K562 (cell line): ENCODE data around the gene TBC1D25. TPM values are rescaled to one million over a fixed set of nuclear protein-coding genes. Genes with fewer than 3 reads are reported as not detected.

Source experiments
- AFF4 ChIP-seq: sonication (generic); formaldehyde crosslinking; IDR thresholded peaks from 2 replicates; pipeline ENCODE4 v1.8.0; 2023; ENCODE audit warnings: mild to moderate bottlenecking, missing genetic modification reagents
- BCOR ChIP-seq: fragments of 450-650 bp; IDR thresholded peaks from 2 replicates; pipeline ENCODE4 v1.6.1; 2016
- CREB3 ChIP-seq: fragments of 450-650 bp; conservative IDR thresholded peaks from 2 replicates; pipeline ENCODE4 v1.6.1; 2016; ENCODE audit warnings: missing genetic modification characterization, low read depth, mild to moderate bottlenecking, missing compliant biosample characterization, moderate library complexity
- CREM ChIP-seq: IDR thresholded peaks from 2 replicates; pipeline ENCODE4 v1.6.1; 2014; ENCODE audit warnings: antibody characterized with exemption, low read depth
- CSDE1 ChIP-seq, 2 experiments: fragments of 450-650 bp; IDR thresholded peaks; 2 replicates each; pipeline ENCODE4 v1.6.1; 2016; ENCODE audit warnings: mild to moderate bottlenecking in 1 of 2
- HES1 ChIP-seq: fragments of 450-650 bp; IDR thresholded peaks from 2 replicates; pipeline ENCODE4 v1.6.1; 2016; ENCODE audit warnings: low read depth, mild to moderate bottlenecking, moderate library complexity
- HINFP ChIP-seq: fragments of 450-650 bp; conservative IDR thresholded peaks from 2 replicates; pipeline ENCODE4 v1.6.1; 2016; ENCODE audit warnings: missing genetic modification characterization, low read depth, mild to moderate bottlenecking, control low read depth, missing compliant biosample characterization
- ID3 ChIP-seq, 2 experiments: fragments of 250-450 bp in 1 of 2; fragments of 450-650 bp in 1 of 2; sonication (Bioruptor Pico) in 1 of 2; IDR thresholded peaks; 2 replicates each; pipeline versions ENCODE4 v1.6.1 to v1.8.0; 2016 to 2021; ENCODE audit warnings: mild to moderate bottlenecking in 2 of 2, moderate library complexity in 2 of 2, missing compliant biosample characterization in 1 of 2, missing genetic modification characterization in 1 of 2
- PCBP1 ChIP-seq: fragments of 200-400 bp; formaldehyde crosslinking; IDR thresholded peaks from 2 replicates; pipeline ENCODE4 v1.6.1; 2018; ENCODE audit warnings: mild to moderate bottlenecking, low read depth, low read length; ENCODE audit not compliant: poor library complexity, severe bottlenecking
- SRF ChIP-seq, 2 experiments: fragments of 250-450, 450-650 bp in 1 of 2; sonication (Bioruptor Pico) in 1 of 2; sonication (generic) in 1 of 2; formaldehyde crosslinking; IDR thresholded peaks; 2 replicates each; pipeline versions ENCODE4 v1.5.0 to v1.5.1; 2020 to 2022; ENCODE audit warnings: mild to moderate bottlenecking in 1 of 2, missing genetic modification reagents in 1 of 2
- XRCC5 ChIP-seq: fragments of 200-400 bp; formaldehyde crosslinking; IDR thresholded peaks from 2 replicates; pipeline ENCODE4 v1.6.1; 2017; ENCODE audit warnings: low read depth, mild to moderate bottlenecking, low read length
- ZNF197 ChIP-seq: fragments of 200-800 bp; sonication (Bioruptor generic); IDR thresholded peaks from 2 replicates; pipeline ENCODE4 v1.6.1; 2016; ENCODE audit warnings: low read depth, missing genetic modification characterization, missing compliant biosample characterization
- ZNF41 ChIP-seq: fragments of 250-450 bp; sonication (Bioruptor Pico); conservative IDR thresholded peaks from 2 replicates; pipeline ENCODE4 v1.4.0; 2020; ENCODE audit warnings: mild to moderate bottlenecking
- ZNF695 ChIP-seq: fragments of 450-650 bp; formaldehyde crosslinking; IDR thresholded peaks from 2 replicates; pipeline ENCODE4 v1.4.0; 2020; ENCODE audit warnings: mild to moderate bottlenecking, moderate library complexity
- ZNF766 ChIP-seq: fragments of 200-800 bp; sonication (Bioruptor generic); conservative IDR thresholded peaks from 2 replicates; pipeline ENCODE4 v1.6.1; 2016; ENCODE audit warnings: missing genetic modification characterization, missing compliant biosample characterization
- polyA plus RNA-seq, 8 experiments: library from polyadenylated mRNA; depleted of rRNA in 4 of 8; stranded (reverse) in 5 of 8; unstranded in 3 of 8; fragments of >200 nt; fragmentation: Nextera tagmentation in 2 of 8; fragmentation: Illumina TruSeq in 1 of 8; extraction: Ambion mirVana in 2 of 8; extraction: Trizol in 1 of 8; gene quantifications; 2 replicates each; pipeline versions ENCODE4 v1.2.1 to v1.2.3, GENCODE V29; 2011 to 2014; ENCODE audit warnings: inconsistent platforms in 1 of 8, missing spikeins in 1 of 8
- total RNA-seq, 7 experiments: library from RNA; depleted of rRNA in 6 of 7; stranded (reverse); fragments of >200 nt in 6 of 7; fragmentation: Illumina TruSeq in 2 of 7; extraction: Trizol in 2 of 7; gene quantifications; 2 replicates each; pipeline versions ENCODE4 v1.2.1 to v1.2.3, GENCODE V29; 2011 to 2021; ENCODE audit warnings: low replicate concordance in 1 of 7
- TF ChIP-seq, protein P1 (sequence below): fragments of 250-450 bp; sonication (Bioruptor Pico); IDR thresholded peaks from 2 replicates; pipeline ENCODE4 v1.4.0; 2020; ENCODE audit warnings: mild to moderate bottlenecking

Gene TBC1D25
- total and polyA plus RNA-seq, 9 of the 15 experiments (the other 6 are each of a cell fraction or from before 2014, with no cell fraction given): 0.62 to 10.6 (median 3.9) TPM

DNA sequence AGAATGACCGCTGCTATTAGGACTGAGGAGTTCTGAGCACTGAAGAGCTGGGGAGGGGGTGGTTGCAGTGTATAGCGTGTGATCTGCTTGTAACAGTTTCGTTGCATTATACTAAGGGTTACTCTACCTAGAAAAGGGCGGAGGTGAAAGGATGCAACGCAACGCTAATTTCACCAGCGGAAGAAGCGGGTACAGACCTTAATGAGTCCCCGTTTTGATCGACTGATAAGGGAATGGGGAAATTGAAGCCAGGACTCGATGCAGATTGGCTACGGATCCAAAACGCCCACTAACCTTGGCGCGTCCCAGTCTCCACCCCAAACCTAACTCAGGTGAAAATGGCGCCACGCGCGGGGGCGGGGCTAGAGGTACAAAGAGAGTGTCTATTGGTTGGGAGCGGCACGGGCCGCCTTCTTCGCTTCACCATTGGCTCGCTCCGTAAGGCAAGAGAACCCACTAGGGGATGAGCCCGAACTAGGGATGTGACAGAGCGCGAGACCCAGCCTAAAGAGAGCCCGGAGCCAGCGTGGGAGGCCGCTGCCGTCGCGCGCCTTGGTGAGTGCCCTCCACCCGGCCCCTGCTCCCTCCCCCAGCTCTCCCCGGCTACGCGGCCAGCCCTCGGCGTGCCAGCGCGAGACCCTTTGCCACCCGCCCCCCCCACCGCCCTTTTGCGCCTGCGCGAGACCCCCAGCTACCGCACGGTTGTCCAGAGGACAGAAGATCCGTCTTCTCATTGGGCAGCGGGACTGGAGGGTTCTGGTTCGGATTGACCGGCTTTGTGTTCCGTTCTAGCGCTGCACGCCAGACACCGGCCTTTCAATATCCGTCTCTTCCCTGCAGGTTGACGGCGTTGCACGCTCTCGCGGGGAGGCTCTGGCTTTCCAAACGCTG lies 17.9 kb upstream of the TBC1D25 start, which contains the start of gene EBP (continued):
- TF ChIP-seq, protein P1, sequence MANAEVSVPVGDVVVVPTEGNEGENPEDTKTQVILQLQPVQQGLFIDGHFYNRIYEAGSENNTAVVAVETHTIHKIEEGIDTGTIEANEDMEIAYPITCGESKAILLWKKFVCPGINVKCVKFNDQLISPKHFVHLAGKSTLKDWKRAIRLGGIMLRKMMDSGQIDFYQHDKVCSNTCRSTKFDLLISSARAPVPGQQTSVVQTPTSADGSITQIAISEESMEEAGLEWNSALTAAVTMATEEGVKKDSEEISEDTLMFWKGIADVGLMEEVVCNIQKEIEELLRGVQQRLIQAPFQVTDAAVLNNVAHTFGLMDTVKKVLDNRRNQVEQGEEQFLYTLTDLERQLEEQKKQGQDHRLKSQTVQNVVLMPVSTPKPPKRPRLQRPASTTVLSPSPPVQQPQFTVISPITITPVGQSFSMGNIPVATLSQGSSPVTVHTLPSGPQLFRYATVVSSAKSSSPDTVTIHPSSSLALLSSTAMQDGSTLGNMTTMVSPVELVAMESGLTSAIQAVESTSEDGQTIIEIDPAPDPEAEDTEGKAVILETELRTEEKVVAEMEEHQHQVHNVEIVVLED (CRISPR knock-in tag): no peak
- no peak for TF ChIP-seq ID3 (CRISPR knock-in tag; IDR thresholded peaks at IDR 0.05)
- no peak for TF ChIP-seq ID3 (tag; IDR thresholded peaks at IDR 0.05)
- TF ChIP-seq ZNF197: no peak
- no peak for TF ChIP-seq ZNF695 (CRISPR knock-in tag)
- TF ChIP-seq SRF (CRISPR knock-in tag; IDR thresholded peaks at IDR 0.05): no peak
- no peak for TF ChIP-seq CREB3
- no peak for TF ChIP-seq ZNF766 (CRISPR knock-in tag)
- TF ChIP-seq BCOR: no peak
- no peak for TF ChIP-seq AFF4 (CRISPR knock-in tag)
- TF ChIP-seq XRCC5: 0 out of 2 replicates have a peak, but pooled peaks have one; percentile 3
- TF ChIP-seq CSDE1 (IDR thresholded peaks at IDR 0.05): no peak
- TF ChIP-seq HINFP: no peak
- peak; percentile 88 for TF ChIP-seq HES1
- peak; percentile 40; the same call in 1 of the 2 replicates for TF ChIP-seq CREM
- no peak for TF ChIP-seq PCBP1
- TF ChIP-seq ZNF41 (CRISPR knock-in tag): no peak
